ENCODE data around the gene EFCC1.

DNA sequence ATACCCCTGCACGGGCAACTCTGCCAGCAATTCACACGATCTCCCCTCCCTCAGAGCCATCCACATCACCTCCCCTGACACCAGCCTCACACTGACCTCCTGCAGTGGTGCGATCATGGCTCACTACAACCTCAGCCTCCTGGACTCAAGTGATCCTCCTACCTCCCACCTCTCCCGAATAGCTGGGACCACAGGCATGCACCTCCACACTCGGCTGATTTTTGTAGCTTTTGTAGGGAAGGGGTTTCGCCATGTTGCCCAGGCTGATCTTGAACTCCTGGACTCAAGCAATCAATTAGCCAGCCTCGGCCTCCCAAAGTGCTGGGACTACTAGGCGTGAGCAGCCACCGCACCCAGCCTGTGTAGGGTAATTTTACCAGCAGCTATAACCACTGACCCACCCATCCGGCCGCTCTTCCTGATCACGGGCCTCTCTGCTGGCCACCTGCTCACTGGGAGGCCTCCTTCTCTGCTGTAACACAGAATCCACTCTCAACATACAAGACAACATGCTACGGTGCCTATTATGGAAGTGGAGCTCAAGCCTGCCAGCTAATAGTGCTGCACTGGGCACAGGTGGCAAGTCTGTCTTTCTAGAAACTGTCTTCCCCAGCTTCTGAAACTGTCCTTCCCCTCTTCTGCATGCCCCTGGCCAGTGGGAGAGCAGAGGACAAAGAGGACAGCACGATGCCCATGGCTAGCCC, 64.1 kb downstream of the EFCC1 start:
- no peak for TF ChIP-seq POLR2A (IDR thresholded peaks at IDR 0.05)
- TF ChIP-seq, protein P1, sequence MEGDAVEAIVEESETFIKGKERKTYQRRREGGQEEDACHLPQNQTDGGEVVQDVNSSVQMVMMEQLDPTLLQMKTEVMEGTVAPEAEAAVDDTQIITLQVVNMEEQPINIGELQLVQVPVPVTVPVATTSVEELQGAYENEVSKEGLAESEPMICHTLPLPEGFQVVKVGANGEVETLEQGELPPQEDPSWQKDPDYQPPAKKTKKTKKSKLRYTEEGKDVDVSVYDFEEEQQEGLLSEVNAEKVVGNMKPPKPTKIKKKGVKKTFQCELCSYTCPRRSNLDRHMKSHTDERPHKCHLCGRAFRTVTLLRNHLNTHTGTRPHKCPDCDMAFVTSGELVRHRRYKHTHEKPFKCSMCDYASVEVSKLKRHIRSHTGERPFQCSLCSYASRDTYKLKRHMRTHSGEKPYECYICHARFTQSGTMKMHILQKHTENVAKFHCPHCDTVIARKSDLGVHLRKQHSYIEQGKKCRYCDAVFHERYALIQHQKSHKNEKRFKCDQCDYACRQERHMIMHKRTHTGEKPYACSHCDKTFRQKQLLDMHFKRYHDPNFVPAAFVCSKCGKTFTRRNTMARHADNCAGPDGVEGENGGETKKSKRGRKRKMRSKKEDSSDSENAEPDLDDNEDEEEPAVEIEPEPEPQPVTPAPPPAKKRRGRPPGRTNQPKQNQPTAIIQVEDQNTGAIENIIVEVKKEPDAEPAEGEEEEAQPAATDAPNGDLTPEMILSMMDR (IDR thresholded peaks at IDR 0.05) = no peak
